Measurements from ENCODE around the gene TRPM2.

The TRPM2 gene

DNA sequence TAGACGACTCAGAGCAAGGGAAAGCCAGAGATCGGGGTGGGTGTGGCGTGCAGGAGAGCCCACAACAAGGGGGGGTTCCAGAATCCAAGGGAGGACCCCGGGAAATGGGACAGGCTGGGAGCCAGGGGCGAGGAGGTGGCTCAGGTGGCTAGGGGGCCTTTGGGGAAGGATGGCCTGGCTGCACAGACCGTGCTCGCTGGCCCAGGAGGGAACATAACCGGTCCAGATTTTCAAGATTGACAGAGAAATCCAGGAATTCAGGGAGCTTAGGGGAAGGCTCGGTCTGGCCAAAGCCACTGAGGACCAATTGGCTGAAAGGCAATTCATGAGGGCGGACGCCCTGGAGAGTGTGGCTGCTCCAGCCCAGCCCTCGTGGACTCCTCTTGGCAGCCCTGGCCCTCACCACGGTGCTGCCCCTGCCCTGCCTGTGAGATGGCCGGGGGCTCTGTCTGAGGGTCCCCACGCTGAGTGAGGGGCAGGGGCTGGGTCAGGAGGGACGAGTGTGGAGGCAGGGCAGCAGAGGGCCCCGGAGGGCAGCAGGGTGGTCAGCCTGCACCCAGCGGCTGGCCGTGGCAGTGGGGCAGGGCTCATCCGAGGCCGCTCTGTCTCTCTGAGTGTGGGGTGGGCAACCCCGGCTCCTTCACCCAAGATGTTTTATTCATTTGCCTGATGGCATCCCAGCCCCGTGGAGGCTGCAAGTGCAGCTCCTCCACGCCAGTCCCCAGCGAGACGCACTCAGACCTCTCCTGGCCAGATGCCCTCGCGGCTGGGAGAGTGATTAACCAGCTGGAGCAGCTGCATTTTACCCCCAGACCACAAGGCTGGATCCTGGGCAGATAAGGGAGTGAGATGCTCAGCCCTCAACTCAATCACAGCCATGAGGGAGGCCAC lies 96.3 kb downstream of the TRPM2 start:
- DNase-seq: peak; percentile 53

DNA sequence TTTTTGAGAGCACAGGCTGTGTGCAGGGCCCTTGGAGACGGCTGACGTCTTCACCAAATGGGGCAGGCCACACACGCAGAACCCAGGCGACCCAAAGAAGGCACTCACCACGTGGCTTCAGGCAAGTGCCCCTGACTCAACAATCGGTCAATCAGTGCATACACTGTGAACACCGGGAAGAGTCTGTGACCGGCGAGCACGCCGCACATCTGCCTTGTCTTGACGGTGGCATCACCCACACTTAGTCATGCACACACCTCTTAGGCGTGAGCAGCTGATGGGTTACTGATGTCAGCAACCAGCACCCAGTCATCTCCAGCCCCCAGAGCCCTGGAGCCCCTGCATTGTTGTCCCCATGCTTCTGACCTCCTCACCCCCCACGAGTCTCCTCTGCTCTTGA lies 97.0 kb downstream of the TRPM2 start:
- peak; percentile 47 for DNase-seq

DNA sequence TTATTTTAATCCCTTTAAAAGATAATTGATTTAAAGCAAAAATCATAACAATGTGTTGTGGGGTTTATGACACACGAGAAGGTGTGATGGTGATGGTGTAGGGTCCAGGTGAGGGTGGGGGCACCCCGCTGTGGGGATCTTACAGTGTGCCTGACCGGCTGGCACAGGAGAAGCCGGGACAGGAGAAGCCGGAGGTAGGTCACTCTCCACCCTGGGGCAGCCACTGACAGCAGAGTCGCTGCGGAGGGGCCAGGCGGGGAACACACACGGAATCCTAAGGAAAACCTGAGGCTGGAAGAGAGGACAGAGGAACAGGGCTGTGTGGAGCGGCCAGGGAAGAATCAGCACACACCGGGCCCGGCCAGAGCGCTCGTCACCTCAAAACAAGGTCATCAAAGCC lies 97.6 kb downstream of the TRPM2 start:
- DNase-seq: peak; percentile 49

DNA sequence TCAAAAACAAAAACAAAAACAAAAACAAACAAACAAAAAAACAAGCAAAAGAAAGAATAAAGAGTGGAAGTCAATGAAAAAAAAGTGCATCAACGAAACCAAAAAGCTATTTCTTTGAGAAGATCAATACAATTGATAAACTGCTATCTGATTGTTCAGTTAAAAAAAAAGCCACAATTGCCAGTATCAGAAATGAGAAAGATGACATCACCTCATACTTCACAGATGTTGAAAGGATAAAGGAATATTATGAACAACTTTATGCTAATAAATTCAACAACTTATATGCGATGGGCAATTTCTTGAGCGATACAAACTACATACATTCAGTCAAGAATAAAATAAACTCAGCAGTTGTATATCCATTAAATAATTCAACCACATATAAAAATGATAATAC lies 99.7 kb downstream of the TRPM2 start:
- no peak for DNase-seq

DNA sequence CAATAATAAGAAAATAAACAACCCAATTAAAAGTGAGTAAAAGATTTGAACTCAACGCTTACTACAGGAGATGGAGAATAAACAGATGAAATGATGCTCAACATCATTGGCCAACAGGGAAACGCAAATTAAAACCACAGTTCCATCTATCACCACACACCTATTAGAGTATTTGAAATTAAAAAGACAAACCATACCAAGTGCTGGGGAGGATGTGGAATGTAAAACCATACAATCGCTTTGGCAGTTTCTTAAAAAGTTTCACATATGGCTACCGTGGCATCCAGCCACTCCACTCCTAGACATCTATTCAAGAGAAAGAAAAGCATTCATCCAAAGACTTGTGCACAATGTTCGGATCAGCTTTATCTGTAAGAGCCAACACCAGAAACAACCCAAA lies 100.6 kb downstream of the TRPM2 start:
- no peak for DNase-seq

DNA sequence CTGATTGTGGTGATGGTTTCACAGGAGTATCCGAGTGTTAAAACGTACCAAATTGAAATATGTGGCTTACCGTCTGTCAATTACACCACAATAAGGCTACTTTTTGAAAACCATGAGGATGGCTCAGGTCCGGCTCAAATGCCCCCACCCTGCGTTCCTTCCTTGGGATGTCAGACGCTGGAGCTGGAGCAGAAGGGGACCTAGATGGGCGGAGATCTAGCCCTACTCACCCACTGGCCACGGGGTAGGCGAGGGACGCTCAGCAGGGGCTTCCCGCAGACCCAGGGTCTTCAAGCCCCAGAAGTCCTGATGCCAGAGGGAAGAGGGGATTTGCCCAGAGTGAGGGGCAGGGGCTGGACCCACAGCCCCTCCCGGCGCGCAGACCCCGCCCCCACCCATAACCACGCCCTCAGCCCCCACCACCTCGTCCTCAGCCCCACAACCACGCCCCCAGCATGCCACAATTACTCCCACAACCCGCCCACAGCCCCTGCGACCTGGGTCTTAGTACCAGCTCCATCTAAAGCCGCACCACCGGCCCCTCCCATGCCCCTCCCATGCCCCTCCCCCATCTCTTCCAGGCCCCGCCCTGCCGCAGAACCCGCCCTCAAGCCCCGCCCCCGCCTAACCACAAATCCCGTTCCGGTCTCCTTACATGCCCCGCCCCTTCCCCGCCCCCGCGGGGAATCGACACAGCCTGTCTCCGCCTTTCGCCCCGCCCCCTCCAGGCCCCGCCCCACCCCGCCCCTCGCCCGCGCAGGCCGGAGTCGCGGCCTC lies 101.5 kb downstream of the TRPM2 start, which contains the start of gene LRRC3:
TSS of gene LRRC3 (plus strand) at position 764 of the 777 bp plus-strand sequence. CDS start 1,135 bp downstream, outside the sequence.
- DNase-seq: peak; percentile 92

DNA sequence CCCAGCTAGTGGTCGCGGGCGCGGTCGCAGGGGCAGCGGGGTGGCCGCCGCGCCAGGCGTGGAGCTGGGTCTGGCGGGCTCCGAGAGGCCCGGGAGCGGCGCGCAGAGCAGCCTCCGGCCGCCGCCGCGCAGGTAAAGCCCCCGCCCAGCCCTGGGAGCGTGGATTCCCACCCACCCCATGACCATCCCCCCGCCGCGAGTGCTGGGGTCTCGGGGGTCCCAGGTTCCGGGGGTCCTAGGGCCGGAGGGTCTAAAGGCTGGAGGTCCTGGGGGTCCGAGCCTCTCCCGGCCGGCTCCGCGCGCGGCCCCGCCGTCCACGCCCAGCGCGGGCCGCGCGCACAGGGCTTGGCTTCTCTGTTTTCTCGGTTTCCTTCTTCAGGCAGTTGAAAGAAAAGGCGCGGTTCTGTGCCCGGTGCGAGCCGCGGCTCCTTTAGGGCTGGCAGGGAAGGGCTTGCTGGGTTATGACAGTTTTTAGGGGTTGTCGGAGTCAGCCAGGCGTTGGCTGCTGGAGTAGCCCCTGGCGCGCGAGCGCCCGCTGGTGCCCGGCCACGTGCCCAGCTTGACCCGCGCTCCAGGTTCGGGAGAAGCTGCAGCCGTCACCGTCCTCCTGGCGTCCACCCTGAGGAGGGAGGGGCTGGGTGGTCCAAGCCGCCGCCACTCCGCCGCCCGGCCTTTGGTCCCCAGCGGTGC lies 102.2 kb downstream of the TRPM2 start:
- DNase-seq: peak; percentile 71

DNA sequence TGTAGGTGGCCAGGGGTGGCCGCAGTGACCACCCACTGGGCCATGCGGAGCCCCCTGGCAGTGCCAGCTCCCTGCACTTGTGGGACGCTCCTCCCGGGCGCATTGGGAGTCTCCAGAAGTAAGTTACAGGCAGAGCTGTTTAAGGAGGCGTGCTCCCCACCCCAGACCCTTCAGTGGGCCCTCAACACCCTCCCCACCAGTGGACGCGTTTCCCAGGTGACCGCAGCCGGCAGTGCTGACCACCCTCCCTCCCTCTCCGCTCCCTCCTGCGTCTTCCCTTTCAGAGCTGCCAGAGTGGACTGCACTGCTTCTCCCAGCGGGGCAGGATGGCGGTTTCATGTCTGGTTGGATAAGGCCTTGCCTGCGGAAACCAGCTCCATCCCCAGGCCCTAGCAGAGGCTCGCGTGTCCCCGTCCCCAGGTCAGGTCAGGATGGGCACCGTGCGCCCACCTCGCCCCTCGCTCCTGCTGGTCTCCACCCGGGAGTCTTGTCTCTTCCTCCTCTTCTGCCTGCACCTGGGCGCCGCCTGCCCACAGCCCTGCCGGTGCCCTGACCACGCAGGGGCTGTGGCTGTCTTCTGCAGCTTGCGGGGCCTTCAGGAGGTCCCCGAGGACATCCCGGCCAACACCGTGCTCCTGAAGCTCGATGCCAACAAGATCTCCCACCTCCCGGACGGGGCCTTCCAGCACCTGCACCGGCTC lies 102.9 kb downstream of the TRPM2 start:
- DNase-seq: no peak

DNA sequence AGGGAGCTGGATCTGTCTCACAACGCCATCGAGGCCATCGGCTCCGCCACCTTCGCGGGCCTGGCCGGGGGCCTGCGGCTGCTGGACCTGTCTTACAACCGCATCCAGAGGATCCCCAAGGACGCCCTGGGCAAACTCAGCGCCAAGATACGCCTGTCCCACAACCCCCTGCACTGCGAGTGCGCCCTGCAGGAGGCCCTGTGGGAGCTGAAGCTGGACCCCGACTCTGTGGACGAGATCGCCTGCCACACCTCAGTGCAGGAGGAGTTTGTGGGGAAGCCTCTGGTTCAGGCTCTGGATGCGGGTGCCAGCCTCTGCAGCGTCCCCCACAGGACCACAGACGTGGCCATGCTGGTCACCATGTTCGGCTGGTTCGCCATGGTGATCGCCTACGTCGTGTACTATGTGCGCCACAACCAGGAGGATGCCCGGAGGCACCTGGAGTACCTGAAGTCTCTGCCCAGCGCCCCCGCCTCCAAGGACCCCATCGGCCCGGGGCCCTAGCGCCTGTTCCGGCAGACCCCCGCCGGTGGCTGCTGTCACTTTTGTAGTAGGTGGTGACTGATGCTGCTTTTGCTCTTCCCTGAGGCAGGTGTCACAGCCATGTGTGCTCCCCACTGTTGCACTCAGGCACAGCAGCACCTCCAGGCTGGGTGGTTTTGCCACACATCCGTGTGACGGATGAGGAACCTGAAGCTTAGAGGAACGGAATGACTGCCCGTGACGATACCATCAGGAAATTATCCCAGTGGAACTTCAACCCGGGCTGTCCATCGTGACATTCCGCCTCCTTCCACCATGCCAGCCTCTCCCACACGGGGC lies 103.7 kb downstream of the TRPM2 start:
- DNase-seq: no peak

DNA sequence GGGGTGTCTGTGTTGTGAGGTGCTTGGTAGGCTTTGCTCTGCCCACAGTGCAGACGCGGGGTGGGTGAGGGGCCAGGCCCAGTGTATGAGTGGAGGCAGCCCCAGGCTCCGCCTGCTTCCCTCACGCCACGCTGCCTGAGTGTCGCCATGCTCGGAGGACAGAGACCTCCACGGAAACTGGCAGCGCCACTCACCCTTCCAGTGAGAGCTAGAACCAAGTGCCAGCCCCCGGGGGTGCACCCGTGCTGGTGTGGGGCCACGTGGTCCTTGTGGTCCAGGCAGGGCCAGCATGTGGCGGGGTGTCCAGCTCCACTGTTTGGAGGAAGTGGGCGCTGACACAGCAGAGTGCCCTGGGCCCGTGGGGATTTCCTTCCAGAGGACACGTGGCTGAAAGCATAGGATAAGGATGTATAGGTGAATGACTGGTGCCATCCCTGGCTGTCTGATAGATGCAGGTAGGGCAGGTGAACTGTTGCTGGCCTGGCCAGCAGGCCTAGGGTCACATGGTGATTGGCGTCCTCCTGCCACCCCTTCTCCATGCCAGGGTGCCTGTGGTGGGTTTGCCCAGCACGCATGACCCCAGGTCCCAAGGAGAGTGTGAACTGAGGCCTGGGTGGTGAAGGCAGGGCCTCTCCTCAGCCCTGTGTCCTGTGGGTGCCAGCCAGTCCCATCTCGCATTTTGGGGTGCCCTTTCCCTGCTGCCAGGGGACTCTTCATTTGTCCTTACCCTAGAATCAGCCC lies 105.7 kb downstream of the TRPM2 start:
- DNase-seq: peak; percentile 57

DNA sequence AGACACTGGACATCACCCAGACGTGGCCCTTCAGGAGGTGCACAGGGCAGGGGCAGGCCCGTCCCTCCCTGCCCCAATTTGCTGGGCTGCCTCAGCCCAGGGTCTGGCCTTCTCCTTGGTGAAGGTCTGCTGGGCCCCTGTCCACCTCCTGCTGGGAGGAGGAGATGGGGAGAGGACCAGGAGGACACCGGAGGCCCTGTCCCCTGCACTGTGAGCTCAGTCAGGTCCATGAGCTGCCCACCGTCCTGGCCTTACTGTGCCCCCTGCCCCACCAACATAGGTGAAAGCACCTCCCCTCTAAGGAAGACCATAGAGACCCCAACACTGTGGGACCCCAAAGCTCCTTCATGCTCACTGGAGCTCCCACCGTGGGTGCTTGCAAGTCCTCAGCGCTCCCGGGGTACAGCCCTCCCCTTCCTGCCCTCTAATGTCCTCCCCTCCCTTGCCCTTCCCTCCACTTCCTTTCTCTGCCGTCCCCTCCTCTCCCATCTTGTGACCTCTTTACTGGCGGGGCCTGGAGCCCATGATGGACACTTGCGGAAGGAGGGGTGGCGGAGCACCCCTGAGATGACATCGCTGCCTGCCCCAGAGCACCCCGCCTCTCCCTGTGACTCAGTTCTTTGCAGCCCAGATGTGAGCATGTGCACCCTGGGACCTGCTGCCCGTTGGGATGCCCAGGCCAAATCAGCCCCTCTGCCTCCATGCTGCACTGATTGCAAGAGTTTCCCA lies 106.5 kb downstream of the TRPM2 start:
- DNase-seq: peak; percentile 50

DNA sequence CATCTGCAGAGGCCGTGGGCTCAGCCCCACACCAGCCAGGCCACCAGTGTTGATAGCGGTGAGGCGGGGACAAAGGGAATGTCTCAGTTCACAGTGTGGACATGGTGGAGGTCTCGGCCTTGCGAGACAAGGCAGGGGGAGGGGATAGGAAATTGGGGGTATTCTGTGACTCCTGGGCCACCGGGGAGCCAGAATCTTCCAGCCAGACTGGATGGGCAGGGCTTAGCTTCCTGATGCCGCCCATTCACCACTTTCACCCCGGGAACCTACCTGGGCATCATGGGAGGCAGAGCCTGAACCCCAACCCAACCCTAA lies 107.0 kb downstream of the TRPM2 start:
- DNase-seq: peak; percentile 46

DNA sequence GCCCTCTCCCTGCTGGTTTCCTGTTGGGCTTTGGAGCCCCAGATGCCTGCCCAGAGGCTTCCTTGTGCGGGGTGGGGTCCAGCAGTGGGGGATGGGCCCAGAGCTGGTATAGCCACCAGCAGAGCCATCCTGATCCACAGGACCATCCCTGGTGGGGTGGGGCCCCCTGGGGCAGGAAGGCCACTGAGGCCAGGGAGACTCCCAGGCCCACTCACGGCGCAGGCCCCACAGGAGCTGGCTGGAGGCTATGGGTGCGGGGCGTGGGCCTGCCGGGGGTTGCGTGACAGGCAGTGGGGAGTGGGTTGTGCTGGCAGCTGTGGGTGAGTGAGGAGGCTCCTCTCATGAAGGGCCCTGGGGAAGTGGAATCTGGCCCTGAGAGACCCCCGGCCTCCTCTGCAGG lies 107.6 kb downstream of the TRPM2 start:
- peak; percentile 49 for DNase-seq

DNA sequence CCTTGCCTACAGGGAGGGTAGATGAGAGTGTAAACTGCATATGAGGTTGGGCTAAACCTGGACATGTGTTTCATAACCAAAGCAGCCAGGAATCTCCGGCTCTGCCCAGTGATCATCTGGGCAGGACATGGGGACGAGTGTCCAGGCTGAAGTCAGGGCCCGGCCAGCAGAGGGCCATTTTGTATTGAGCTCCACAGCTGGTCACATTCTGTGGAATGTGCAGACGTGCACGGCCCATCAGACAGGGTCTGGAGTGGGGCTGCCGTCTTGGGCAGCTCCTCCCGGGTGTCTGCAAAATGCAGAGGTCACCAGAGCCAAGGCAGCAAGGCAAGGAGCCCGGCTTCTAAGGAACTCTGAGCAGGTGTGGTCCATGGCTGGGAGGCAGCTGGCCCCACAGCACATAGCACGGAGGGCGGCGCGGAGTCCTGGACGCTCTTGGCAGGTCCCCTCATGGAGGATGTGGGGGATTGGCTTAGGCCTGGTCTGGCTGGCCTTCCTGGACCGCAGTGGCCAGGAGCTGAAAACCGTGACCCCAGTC lies 108.1 kb downstream of the TRPM2 start:
- DNase-seq: peak; percentile 49

DNA sequence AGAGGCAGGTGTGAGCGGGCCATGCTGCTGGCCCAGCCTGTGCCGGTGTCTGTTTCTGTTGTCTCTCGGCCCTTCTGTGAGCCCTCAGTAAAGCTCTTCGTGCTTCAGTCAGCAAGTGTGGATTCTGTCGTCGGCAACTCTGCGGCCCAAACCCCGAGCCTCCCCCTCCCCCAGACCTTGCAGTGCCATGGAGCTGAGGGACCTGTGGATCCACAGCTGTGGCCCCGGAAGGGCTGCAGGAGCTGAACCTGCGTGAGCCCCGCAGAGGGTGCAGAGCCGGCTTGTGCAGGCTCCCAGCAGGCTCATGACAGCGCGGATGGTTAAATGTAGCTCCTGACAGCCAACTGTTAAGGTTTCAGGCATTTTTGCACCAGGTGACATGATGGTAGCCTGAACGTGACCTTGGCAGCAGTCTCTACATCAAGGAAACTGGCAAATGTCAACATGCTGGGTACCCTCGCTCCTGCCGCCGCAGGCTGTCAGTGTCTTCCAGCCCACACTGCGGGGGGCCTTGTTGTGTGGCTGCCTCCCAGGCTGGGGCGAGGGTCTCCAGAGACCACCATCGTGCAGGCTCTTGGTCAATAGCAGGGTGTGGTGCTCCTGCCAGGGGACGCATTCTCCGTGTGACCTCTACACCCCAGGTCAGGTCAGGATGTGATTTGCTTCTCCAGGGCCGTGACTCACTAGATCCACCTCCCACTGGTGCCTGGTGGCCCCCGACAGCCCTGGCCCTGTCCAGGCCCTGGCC lies 108.8 kb downstream of the TRPM2 start:
- DNase-seq: peak; percentile 61

DNA sequence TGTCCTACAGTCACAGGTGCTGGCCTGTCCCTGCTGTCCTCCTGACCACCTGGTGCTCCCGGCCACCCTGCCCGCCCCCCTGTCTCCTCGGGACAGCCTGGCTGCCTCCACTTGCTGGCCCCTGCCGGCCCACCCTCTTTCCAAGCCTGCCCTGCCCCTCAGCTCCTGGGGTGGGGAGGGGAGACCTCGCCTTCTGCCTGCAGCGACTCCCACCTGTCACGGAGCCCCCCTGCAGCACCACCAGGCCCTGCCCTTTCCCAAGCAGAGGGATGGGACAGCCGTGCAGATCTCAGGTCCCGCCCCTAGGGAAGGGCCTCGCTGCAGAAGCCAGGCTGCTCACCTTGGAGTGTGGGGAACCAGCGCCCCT lies 109.4 kb downstream of the TRPM2 start:
- DNase-seq: peak; percentile 27

DNA sequence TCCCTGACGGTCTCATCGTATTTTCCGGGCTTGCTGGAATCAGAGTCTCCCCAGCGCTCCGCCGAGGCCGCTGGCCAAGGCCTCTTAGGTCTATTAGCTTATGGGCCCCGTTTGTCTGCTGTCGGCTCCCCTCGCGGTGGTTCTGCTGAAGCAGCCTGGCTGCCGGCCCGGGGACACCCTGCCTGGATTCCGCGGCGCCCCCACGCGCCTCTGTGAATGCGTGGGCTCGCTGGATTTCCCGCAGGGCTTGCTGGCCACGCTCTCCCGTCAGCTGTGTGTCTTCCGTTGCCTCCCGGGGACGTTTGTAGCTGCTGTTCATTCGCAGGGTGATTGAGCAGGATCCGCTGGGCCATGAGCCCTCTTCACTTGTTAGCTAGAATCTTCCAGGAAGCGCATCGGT lies 110.3 kb downstream of the TRPM2 start:
- DNase-seq: peak; percentile 31

DNA sequence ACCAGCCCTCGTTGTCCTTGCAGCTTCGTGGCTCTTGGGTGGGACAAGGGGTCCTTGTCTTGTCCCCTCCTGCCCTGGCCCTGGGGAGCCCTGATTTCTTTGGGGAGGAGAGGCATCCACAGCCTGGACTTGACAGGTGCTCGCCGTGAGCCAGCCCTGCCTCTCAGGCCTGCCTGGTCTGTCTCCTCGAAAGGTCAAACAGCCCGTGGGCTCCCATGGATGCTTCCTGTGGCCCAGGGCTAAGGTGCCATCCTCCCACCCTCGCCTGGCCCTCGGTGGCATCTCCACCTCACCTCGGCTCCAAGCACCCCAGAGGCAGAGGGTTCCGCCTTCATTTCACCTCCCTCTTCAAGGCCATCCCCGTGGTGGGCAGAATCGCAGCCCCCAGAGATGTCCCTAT lies 110.9 kb downstream of the TRPM2 start:
- DNase-seq: peak; percentile 43

DNA sequence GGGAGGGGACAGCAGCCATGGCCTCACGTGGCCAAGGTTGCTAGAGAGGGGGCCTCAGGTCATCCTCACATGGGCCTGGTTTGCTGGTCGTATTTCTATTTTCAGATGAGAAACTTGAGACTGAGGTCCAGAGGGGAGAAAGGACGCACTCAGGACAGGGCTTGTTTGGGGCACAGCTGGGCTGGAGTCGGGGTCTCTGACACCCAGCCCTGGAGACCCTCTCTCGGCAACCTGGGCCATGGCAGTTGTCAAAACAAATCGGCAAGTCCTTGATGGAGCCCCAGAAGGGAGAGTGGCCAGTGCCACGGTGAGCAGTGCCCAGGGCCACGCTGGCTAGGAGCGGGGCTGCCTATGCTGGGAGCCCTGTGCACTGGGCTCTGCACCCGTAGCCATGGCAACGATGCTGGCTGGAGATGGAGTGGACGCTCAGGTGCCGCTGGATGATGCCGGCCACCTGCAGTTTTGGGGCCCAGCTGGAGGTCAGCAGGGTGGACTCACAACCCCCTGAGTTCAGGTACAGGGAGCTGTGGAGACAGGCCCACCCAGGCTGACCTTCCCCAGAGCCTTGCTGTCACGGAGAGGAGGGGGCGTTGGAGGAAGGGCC lies 113.0 kb downstream of the TRPM2 start:
- DNase-seq: peak; percentile 41

All from activated effector memory CD4-positive, alpha-beta T cell treated with anti-CD3 and anti-CD28 coated beads, Interleukin-2, amount 50 U/mL, for 16 hours (primary cell).